Central memory CD8-positive, alpha-beta T cell (primary cell): ENCODE measurements around the gene ZPBP2.

Experiments
- ATAC-seq: fragments of 150-1000 bp; cut with Tn5 transposase; replicated peaks from 2 replicates; pipeline ENCODE4 v1.10.0; 2022; ENCODE audit warnings: mild to moderate bottlenecking, moderate FRiP score, moderate number of reproducible peaks; ENCODE audit not compliant: poor library complexity, severe bottlenecking; ENCODE audit errors: extremely low read depth
- DNase-seq, 2 donors: peaks; one replicate each; pipeline ENCODE4 v3.0.0; 2021; ENCODE audit warnings: low spot score in 2 of 2
- H3K27ac Mint-ChIP-seq: one replicate; pipeline ENCODE4 v1.8.0; 2022; ENCODE audit warnings: low read depth, mild to moderate bottlenecking, moderate library complexity, mixed read lengths
- H3K27me3 Mint-ChIP-seq: one replicate; pipeline ENCODE4 v1.8.0; 2022; ENCODE audit warnings: mixed read lengths
- H3K36me3 Mint-ChIP-seq: one replicate; pipeline ENCODE4 v1.8.0; 2022; ENCODE audit warnings: mild to moderate bottlenecking, moderate library complexity, mixed read lengths; ENCODE audit not compliant: insufficient read depth
- H3K4me1 Mint-ChIP-seq: one replicate; pipeline ENCODE4 v1.8.0; 2022; ENCODE audit warnings: mixed read lengths
- H3K4me3 Mint-ChIP-seq: one replicate; pipeline ENCODE4 v1.8.0; 2022; ENCODE audit warnings: mild to moderate bottlenecking, moderate library complexity, mixed read lengths
- H3K9me3 Mint-ChIP-seq: one replicate; pipeline ENCODE4 v1.8.0; 2022; ENCODE audit warnings: mixed read lengths

ZPBP2 gene

GRCh38 chr17:39923230-39923629, 55.2 kb downstream of the ZPBP2 start:
- no peaks in the 10 kb centered on the region for H3K9me3 Mint-ChIP-seq
- no peaks in the 10 kb centered on the region for H3K27me3 Mint-ChIP-seq
- DNase-seq (no peak), ATAC-seq (no peak)
- peaks cover 83% of the 10 kb centered on the region for H3K4me1 Mint-ChIP-seq
- H3K27ac Mint-ChIP-seq: peak overlapping the region; percentile 72
- peaks cover 42% of the 10 kb centered on the region for H3K36me3 Mint-ChIP-seq
- peak overlapping the region; percentile 94 for H3K4me3 Mint-ChIP-seq

- DNase-seq: no peak
- no peaks in the 10 kb centered on the region for H3K9me3 Mint-ChIP-seq
- ATAC-seq: no peak
- H3K27ac Mint-ChIP-seq: peak overlapping the region; percentile 72
- H3K4me3 Mint-ChIP-seq: peak overlapping the region; percentile 94
- H3K36me3 Mint-ChIP-seq: peaks cover 42% of the 10 kb centered on the region
- no peaks in the 10 kb centered on the region for H3K27me3 Mint-ChIP-seq
- H3K4me1 Mint-ChIP-seq: peaks cover 75% of the 10 kb centered on the region
Measured at GRCh38 chr17:39923836-39924690, 56.1 kb downstream of the ZPBP2 start.

GRCh38 chr17:39924691-39925055, 56.7 kb downstream of the ZPBP2 start:
- no peak for DNase-seq
- Mint-ChIP-seq H3K27ac (peak overlapping the region; percentile 78), H3K27me3 (no peaks in the 10 kb centered on the region), H3K4me3 (peak overlapping the region; percentile 94), H3K9me3 (no peaks in the 10 kb centered on the region), H3K36me3 (peaks cover 37% of the 10 kb centered on the region), H3K4me1 (peaks cover 71% of the 10 kb centered on the region)
- ATAC-seq: no peak

- Mint-ChIP-seq H3K4me1 (peaks cover 65% of the 10 kb centered on the region), H3K9me3 (no peaks in the 10 kb centered on the region), H3K4me3 (peak overlapping the region; percentile 94), H3K36me3 (peaks cover 33% of the 10 kb centered on the region), H3K27ac (peak overlapping the region; percentile 78), H3K27me3 (no peaks in the 10 kb centered on the region)
- no peak for ATAC-seq
- no peak for DNase-seq
Measured at GRCh38 chr17:39925282-39926134, 57.5 kb downstream of the ZPBP2 start.

GRCh38 chr17:39926135-39926587, 58.2 kb downstream of the ZPBP2 start:
- no peaks in the 10 kb centered on the region for H3K27me3 Mint-ChIP-seq

GRCh38 chr17:39926588-39927100, 58.6 kb downstream of the ZPBP2 start:
- Mint-ChIP-seq H3K27ac (peak overlapping the region; percentile 78), H3K4me3 (peak overlapping the region; percentile 94), H3K9me3 (no peaks in the 10 kb centered on the region), H3K36me3 (peaks cover 31% of the 10 kb centered on the region), H3K27me3 (no peaks in the 10 kb centered on the region), H3K4me1 (peaks cover 54% of the 10 kb centered on the region)
- peak; percentile 37 to 60 for DNase-seq
- ATAC-seq: peak; percentile 77

More at GRCh38 chr17:39926135-39926587, 58.2 kb downstream of the ZPBP2 start:
- Mint-ChIP-seq H3K9me3 (no peaks in the 10 kb centered on the region), H3K4me1 (peaks cover 59% of the 10 kb centered on the region), H3K27ac (peak overlapping the region; percentile 78), H3K4me3 (peak overlapping the region; percentile 94), H3K36me3 (peaks cover 33% of the 10 kb centered on the region)
- DNase-seq: no peak
- no peak for ATAC-seq
